K562 (cell line): ENCODE data around the gene P3H1. TPM values are rescaled to one million over a fixed set of nuclear protein-coding genes. Genes with fewer than 3 reads are reported as not detected.

Source experiments
- CGGBP1 ChIP-seq: fragments of 250-450 bp; sonication (Bioruptor Pico); IDR thresholded peaks from 2 replicates; pipeline ENCODE4 v1.9.0; 2021; ENCODE audit warnings: mild to moderate bottlenecking
- EWSR1 ChIP-seq: fragments of 450-650 bp; IDR thresholded peaks from 2 replicates; pipeline ENCODE4 v1.6.1; 2018; ENCODE audit warnings: borderline replicate concordance, mild to moderate bottlenecking, low read depth, moderate library complexity; ENCODE audit not compliant: partially characterized antibody
- KHSRP ChIP-seq: fragments of 450-650 bp; IDR thresholded peaks from 2 replicates; pipeline ENCODE4 v1.6.1; 2017
- MIER1 ChIP-seq: fragments of 450-650 bp; IDR thresholded peaks from 2 replicates; pipeline ENCODE4 v1.6.1; 2016; ENCODE audit warnings: antibody characterized with exemption, mild to moderate bottlenecking, low read depth
- TEAD2 ChIP-seq: fragments of 450-650 bp; IDR thresholded peaks from 2 replicates; pipeline ENCODE4 v1.6.1; 2016; ENCODE audit warnings: missing genetic modification characterization, control low read depth, missing compliant biosample characterization
- ZFP36 ChIP-seq: fragments of 150-350 bp; IDR thresholded peaks from 2 replicates; pipeline ENCODE4 v1.6.1; 2018; ENCODE audit warnings: low read length, low read depth; ENCODE audit not compliant: partially characterized antibody
- ZNF121 ChIP-seq: sonication (generic); formaldehyde crosslinking; conservative IDR thresholded peaks from 2 replicates; pipeline ENCODE4 v1.8.0; 2022; ENCODE audit warnings: missing genetic modification reagents
- ZNF3 ChIP-seq: fragments of 250-450 bp; sonication (Bioruptor Pico); IDR thresholded peaks from 2 replicates; pipeline ENCODE4 v1.5.0; 2021; ENCODE audit warnings: mild to moderate bottlenecking, moderate library complexity
- ZNF449 ChIP-seq: fragments of 250-450 bp; sonication (Bioruptor Pico); IDR thresholded peaks from 2 replicates; pipeline ENCODE4 v1.8.0; 2022; ENCODE audit warnings: moderate library complexity, mild to moderate bottlenecking, inconsistent platforms
- polyA plus RNA-seq, 8 experiments: library from polyadenylated mRNA; depleted of rRNA in 4 of 8; stranded (reverse) in 5 of 8; unstranded in 3 of 8; fragments of >200 nt; fragmentation: Nextera tagmentation in 2 of 8; fragmentation: Illumina TruSeq in 1 of 8; extraction: Ambion mirVana in 2 of 8; extraction: Trizol in 1 of 8; gene quantifications; 2 replicates each; pipeline versions ENCODE4 v1.2.1 to v1.2.3, GENCODE V29; 2011 to 2014; ENCODE audit warnings: inconsistent platforms in 1 of 8, missing spikeins in 1 of 8
- total RNA-seq, 7 experiments: library from RNA; depleted of rRNA in 6 of 7; stranded (reverse); fragments of >200 nt in 6 of 7; fragmentation: Illumina TruSeq in 2 of 7; extraction: Trizol in 2 of 7; gene quantifications; 2 replicates each; pipeline versions ENCODE4 v1.2.1 to v1.2.3, GENCODE V29; 2011 to 2021; ENCODE audit warnings: low replicate concordance in 1 of 7
- TF ChIP-seq, protein P1 (sequence below): fragments of 450-650 bp; formaldehyde crosslinking; IDR thresholded peaks from 2 replicates; pipeline ENCODE4 v1.4.0; 2020; ENCODE audit warnings: mild to moderate bottlenecking, mixed read lengths
- TF ChIP-seq, protein P2 (sequence below): fragments of 250-450 bp; sonication (Bioruptor Pico); IDR thresholded peaks from 2 replicates; pipeline ENCODE4 v1.5.1; 2021; ENCODE audit warnings: mild to moderate bottlenecking

Gene P3H1
- total and polyA plus RNA-seq, 9 of the 15 experiments (the other 6 are each of a cell fraction or from before 2014, with no cell fraction given), result 1.7 to 81.7 (median 45.7) TPM

DNA sequence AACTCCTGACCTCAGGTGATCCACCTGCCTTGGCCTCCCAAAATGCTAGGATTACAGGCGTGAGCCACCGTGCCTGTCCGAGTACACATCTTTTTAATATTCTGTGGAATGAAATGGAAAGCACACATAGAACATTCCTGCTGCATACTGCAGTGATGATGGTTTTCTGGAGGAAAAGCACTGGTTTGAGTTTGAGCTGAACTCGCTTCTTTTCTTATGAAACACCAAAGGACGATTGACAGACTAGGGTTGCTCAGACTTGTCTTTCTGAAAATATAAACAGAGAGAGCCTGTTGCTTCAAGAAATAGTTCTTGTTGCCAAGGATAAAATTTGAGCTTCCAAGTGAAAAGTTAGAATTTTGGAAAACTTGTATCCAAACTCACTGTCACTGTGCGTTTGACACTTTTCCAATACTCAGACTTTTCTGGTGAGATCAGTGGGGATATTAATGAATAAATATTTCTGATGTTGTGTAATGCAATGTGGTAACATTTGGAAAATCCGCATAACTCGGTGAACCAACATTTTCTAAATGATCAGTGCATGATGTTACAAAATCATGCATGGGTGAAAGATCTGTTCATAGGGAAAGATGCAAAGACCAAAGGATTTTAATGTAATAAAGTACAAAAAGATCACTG is 35.1 kb upstream of the P3H1 start (continued):
- no peak for TF ChIP-seq CGGBP1 (CRISPR knock-in tag)
- TF ChIP-seq ZNF121, result no peak
- no peak for TF ChIP-seq ZNF3 (CRISPR knock-in tag)
- TF ChIP-seq ZNF449 (CRISPR knock-in tag), result no peak
- TF ChIP-seq, protein P1, sequence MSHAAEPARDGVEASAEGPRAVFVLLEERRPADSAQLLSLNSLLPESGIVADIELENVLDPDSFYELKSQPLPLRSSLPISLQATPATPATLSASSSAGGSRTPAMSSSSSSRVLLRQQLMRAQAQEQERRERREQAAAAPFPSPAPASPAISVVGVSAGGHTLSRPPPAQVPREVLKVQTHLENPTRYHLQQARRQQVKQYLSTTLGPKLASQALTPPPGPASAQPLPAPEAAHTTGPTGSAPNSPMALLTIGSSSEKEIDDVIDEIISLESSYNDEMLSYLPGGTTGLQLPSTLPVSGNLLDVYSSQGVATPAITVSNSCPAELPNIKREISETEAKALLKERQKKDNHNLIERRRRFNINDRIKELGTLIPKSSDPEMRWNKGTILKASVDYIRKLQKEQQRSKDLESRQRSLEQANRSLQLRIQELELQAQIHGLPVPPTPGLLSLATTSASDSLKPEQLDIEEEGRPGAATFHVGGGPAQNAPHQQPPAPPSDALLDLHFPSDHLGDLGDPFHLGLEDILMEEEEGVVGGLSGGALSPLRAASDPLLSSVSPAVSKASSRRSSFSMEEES, result no peak
- no peak for TF ChIP-seq KHSRP
- no peak for TF ChIP-seq TEAD2 (tag)
- TF ChIP-seq ZFP36, result no peak
- TF ChIP-seq EWSR1, result no peak
- TF ChIP-seq, protein P2, sequence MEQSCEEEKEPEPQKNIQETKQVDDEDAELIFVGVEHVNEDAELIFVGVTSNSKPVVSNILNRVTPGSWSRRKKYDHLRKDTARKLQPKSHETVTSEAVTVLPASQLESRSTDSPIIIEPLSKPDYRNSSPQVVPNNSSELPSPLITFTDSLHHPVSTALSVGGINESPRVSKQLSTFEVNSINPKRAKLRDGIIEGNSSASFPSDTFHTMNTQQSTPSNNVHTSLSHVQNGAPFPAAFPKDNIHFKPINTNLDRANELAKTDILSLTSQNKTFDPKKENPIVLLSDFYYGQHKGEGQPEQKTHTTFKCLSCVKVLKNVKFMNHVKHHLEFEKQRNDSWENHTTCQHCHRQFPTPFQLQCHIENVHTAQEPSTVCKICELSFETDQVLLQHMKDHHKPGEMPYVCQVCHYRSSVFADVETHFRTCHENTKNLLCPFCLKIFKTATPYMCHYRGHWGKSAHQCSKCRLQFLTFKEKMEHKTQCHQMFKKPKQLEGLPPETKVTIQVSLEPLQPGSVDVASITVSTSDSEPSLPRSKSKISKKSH (CRISPR knock-in tag), result no peak
- no peak for TF ChIP-seq MIER1
